Measurements from ENCODE around the gene ASCL5. TPM values are rescaled to one million over a fixed set of nuclear protein-coding genes. Genes with fewer than 3 reads are reported as not detected.

ASCL5 gene
- total RNA-seq, 1 donor from 2014 or later = not detected

DNA sequence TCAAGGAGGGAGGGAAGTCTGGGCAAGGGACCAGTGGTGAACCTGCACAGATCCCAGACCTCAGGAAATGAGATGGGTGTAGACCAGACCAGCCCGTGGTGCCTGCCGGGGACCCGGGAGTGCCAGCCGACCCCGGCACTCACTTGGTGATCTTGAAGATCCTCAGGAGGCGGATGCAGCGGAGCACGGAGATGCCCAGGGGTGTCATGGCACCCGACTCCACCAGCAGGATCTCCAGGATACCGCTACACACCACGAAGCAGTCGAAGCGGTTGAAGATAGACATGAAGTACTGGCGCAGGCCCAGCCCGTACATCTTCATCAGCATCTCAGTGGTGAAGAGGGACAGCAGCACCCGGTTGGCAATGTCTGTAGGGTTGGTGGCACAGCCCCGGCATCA lies 49.2 kb downstream of the ASCL5 start:
- no peak for DNase-seq (ENCODE audit: extremely low spot score in 2 of 2)
- Histone ChIP-seq H3K9me3 (no peaks in the 10 kb centered on the region), H3K27ac (no peak overlapping the region), H3K27me3 (no peaks in the 10 kb centered on the region), H3K36me3 (no peaks in the 10 kb centered on the region), H3K4me3 (no peak overlapping the region), H3K4me1 (no peaks in the 10 kb centered on the region)
- TF ChIP-seq POLR2AphosphoS5 (IDR thresholded peaks at IDR 0.05; ENCODE audit: insufficient read depth in 1 of 2, low read depth in 1 of 2) (no peak), POLR2A (IDR thresholded peaks at IDR 0.05) (no peak)
- TF ChIP-seq, protein P1, sequence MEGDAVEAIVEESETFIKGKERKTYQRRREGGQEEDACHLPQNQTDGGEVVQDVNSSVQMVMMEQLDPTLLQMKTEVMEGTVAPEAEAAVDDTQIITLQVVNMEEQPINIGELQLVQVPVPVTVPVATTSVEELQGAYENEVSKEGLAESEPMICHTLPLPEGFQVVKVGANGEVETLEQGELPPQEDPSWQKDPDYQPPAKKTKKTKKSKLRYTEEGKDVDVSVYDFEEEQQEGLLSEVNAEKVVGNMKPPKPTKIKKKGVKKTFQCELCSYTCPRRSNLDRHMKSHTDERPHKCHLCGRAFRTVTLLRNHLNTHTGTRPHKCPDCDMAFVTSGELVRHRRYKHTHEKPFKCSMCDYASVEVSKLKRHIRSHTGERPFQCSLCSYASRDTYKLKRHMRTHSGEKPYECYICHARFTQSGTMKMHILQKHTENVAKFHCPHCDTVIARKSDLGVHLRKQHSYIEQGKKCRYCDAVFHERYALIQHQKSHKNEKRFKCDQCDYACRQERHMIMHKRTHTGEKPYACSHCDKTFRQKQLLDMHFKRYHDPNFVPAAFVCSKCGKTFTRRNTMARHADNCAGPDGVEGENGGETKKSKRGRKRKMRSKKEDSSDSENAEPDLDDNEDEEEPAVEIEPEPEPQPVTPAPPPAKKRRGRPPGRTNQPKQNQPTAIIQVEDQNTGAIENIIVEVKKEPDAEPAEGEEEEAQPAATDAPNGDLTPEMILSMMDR (IDR thresholded peaks at IDR 0.05) = no peak
- intact Hi-C loops (cut with DNase I) = no loop called here

DNA sequence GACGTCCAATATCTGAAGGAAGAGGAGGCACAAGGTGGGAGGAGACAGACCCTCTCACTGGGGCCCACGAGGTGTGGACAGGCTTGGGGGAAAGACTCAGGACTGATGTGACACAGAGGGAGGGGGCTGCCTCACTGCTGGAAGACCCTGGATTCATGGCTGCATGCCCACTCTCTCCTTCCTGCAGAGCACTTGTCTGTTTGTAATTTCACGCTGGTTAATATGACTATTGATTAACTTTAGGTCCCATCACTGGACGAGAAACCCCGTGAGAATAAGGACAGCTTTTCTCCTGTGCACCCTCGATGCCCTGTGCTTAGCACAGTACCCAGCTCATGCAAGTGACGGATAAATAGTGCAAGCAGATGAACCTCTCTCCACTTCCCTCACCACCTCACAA lies 49.9 kb downstream of the ASCL5 start:
- Histone ChIP-seq H3K36me3 (no peaks in the 10 kb centered on the region), H3K27ac (no peak overlapping the region), H3K4me3 (no peak overlapping the region), H3K9me3 (no peaks in the 10 kb centered on the region), H3K4me1 (no peaks in the 10 kb centered on the region), H3K27me3 (no peaks in the 10 kb centered on the region)
- TF ChIP-seq, protein P1 (IDR thresholded peaks at IDR 0.05) = no peak
- TF ChIP-seq POLR2AphosphoS5 (IDR thresholded peaks at IDR 0.05; ENCODE audit: insufficient read depth in 1 of 2, low read depth in 1 of 2) (no peak), POLR2A (IDR thresholded peaks at IDR 0.05) (no peak)
- no peak for DNase-seq (ENCODE audit: extremely low spot score in 2 of 2)
- intact Hi-C loops (cut with DNase I) = no loop called here

DNA sequence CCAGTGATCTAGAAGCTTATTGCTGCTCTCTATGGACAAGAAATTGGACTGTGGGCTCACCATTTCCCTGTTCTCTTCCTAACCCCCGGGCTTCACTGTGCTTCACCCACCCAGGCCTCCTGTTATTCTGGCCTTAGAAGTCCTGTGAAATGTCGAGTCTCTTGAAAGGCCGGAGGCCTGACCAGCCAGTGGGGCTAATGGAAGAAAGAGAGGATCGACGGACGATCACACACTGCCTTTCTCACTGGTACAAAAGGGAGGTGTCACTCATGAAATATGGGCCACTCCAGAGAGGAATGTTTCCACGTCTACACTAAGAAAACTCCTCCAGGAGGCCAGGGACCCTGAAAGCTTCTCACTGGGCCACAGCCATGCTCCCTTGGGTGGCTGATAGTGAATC lies 50.9 kb downstream of the ASCL5 start:
- H3K9me3 ChIP-seq = no peaks in the 10 kb centered on the region
- TF ChIP-seq POLR2A (IDR thresholded peaks at IDR 0.05) = no peak
- no peaks in the 10 kb centered on the region for H3K36me3 ChIP-seq
- no peaks in the 10 kb centered on the region for H3K27me3 ChIP-seq
- H3K4me3 ChIP-seq = no peak overlapping the region
- H3K27ac ChIP-seq = no peak overlapping the region
- H3K4me1 ChIP-seq = no peaks in the 10 kb centered on the region
- intact Hi-C loops (cut with DNase I) = no loop called here
- no peak for DNase-seq (ENCODE audit: extremely low spot score in 2 of 2)

DNA sequence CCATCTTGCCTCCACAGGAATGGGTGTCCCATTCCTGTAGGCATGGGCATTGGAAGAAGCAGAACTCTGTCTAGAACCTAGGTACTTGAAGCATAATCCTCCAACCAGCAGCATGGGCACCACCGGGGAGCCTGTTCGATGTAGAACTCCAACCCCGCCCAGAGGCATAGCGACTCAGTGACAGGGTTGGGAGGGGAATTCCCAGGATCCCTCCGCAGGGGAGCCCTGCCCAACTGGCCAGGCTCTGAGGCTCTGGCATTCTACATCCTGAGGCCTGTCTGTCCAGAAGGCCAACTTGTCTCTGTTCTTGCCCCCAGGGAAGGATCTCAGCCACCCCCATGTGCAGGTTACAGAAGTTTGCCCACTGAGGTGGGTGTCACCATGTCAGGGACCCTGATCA lies 53.0 kb downstream of the ASCL5 start:
- TF ChIP-seq, protein P1 (IDR thresholded peaks at IDR 0.05) = no peak
- TF ChIP-seq POLR2AphosphoS5 (IDR thresholded peaks at IDR 0.05; ENCODE audit: insufficient read depth in 1 of 2, low read depth in 1 of 2) (no peak), POLR2A (IDR thresholded peaks at IDR 0.05) (no peak)
- H3K27ac ChIP-seq = no peak overlapping the region
- no peak for DNase-seq (ENCODE audit: extremely low spot score in 2 of 2)
- H3K4me3 ChIP-seq = no peak overlapping the region
- no peaks in the 10 kb centered on the region for H3K9me3 ChIP-seq
- no peaks in the 10 kb centered on the region for H3K27me3 ChIP-seq
- no peaks in the 10 kb centered on the region for H3K36me3 ChIP-seq
- H3K4me1 ChIP-seq = no peaks in the 10 kb centered on the region
- intact Hi-C loops (cut with DNase I) = no loop called here

DNA sequence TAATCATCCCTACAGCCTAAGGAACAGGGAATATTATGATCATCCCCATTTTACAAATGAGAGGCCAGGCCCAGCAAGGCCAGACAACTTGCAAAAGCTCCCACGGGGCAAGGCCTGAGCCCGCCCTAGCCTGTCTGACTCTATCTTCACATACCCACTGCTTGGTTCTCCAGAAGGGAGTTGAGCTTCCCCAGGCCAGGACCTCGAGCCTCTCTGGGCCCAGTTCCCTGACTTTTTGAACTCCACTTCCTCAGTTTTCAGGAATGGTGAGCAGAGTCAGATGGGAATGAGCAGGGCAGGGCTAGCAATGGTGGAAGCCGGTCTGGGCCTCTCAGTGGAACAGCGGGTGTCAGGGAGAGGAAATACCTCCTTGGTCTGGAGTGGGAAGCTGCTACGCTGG lies 54.1 kb downstream of the ASCL5 start:
- no peak overlapping the region for H3K4me3 ChIP-seq
- TF ChIP-seq POLR2A (IDR thresholded peaks at IDR 0.05) = no peak
- no peak for TF ChIP-seq POLR2AphosphoS5 (IDR thresholded peaks at IDR 0.05; ENCODE audit: insufficient read depth in 1 of 2, low read depth in 1 of 2)
- TF ChIP-seq, protein P1 (IDR thresholded peaks at IDR 0.05) = no peak
- H3K27ac ChIP-seq = no peak overlapping the region
- H3K9me3 ChIP-seq = no peaks in the 10 kb centered on the region
- no peaks in the 10 kb centered on the region for H3K36me3 ChIP-seq
- intact Hi-C loops (cut with DNase I) = no loop called here
- no peaks in the 10 kb centered on the region for H3K27me3 ChIP-seq
- DNase-seq (ENCODE audit: extremely low spot score in 2 of 2) = no peak
- no peaks in the 10 kb centered on the region for H3K4me1 ChIP-seq

DNA sequence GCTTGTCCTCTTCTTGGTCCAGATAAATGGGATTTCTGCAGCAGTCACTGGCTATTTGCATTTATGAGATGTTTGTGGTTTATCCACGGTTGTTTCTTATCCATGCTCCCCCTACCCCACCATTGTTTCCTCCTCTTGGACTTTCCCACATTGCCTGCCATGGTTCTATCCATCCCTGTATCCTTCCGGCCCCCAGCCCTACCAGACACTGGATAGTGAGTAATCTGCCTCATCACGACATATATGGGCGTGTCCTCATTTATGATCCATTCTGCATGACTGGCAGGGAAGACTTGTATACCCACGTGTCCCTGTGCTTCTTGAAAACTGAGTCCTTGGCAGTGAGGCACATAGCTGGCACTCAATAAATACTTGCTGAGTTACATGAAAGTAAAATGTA lies 54.8 kb downstream of the ASCL5 start:
- H3K9me3 ChIP-seq = no peaks in the 10 kb centered on the region
- no peaks in the 10 kb centered on the region for H3K27me3 ChIP-seq
- H3K36me3 ChIP-seq = no peaks in the 10 kb centered on the region
- TF ChIP-seq POLR2A (IDR thresholded peaks at IDR 0.05) = no peak
- no peak for TF ChIP-seq POLR2AphosphoS5 (IDR thresholded peaks at IDR 0.05; ENCODE audit: insufficient read depth in 1 of 2, low read depth in 1 of 2)
- TF ChIP-seq, protein P1 (IDR thresholded peaks at IDR 0.05) = no peak
- H3K27ac ChIP-seq = no peak overlapping the region
- no peak overlapping the region for H3K4me3 ChIP-seq
- no peak for DNase-seq (ENCODE audit: extremely low spot score in 2 of 2)
- H3K4me1 ChIP-seq = no peaks in the 10 kb centered on the region
- intact Hi-C loops (cut with DNase I) = no loop called here

Data from vagina (tissue), 2 donors.